GM19463 (cell line): ENCODE measurements around the gene NEDD8.

ENCODE experiments used
- ATAC-seq: cut with Tn5 transposase; IDR thresholded peaks from one replicate; pipeline ENCODE4 v1.9.1; 2021; ENCODE audit warnings: mild to moderate bottlenecking, moderate library complexity; ENCODE audit not compliant: unreplicated experiment

NEDD8 gene

DNA sequence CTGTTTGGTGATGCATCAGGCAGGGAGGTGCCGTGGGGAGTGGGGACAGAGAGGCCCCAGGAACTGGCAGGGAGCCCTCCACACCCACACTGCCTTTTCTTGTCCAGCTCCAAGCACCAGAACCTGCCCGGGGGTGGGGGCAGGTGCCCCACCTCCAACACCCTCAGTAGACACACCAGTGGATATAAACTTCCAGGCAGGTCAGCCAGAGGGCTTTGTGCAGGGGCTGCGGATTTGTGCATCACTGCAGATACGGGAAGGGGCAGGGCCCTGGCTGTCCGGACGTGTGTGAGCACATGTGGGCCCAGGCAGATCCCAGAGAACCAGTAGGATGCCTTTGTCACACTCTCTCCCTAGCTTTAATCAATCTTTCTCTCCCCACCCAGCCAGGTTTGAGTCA, 32.1 kb upstream of the NEDD8 start:
- no peak for ATAC-seq

DNA sequence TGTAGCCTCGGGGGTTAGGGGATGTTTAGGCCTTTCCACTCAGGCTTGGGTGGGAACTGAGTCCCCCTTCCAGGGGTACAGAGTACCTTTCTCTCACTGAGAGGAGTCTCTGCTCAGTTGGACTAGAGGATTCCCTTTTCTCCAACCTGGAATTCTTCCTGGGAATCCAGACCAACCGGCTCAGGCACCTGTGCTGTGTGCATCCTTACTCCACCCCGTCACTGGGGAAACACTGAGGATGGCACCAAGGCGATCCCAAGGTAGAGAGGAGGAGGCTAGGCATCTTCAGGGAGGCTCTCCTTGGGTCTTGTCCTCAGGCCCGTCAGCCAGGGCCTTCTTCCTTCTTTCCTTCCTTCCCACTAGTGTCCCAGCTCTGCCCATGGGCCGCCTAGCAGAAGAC, 31.7 kb upstream of the NEDD8 start:
- no peak for ATAC-seq

DNA sequence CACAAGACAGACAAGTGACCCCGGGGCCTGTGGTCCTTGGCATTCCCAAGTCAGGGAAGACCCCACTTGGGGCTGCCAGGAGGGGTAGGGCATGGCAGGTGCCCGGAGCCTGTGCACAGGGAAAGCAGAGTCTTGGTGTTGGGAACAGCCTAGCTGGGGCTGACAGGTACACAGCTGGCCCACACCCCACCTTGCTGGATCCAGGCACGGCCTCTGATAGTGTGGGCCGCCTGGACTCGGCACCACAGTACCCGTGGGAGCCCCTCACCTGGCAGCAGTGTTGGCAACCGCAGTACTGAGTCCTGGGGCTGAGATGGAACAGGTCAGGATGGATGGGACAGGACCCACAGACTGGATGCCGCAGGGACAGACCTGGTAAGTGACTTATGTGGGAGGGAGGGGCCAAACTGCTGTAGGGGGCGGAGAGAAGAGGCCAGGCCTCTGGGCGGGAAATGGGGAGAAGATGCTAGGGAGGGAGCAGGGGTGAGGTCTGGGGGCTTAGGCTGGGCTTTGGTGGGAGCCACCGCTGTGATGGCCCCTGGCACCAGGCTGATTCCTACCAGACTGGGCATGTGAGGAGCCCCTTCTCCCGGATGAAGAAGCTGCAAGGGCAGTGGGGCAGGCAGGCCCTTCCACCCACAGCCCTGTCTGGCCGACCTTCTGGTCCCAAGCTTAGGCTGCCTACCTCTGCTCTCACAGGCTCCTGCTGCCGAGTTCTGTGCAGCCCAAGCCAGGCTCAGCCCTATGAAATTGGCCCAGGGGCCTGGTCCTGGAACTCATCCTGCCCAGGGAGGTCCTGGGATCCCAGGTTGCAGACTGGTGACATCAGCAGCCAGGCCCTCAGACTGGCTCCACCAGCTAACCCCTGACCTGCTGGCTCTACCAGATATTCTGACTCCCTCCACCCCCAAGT, 30.9 kb upstream of the NEDD8 start, which contains the start of gene TGM1:
Gene TGM1, minus strand, starts transcription at position 357 of the 913 bp plus-strand sequence. CDS start 825 bp downstream, outside the sequence.
- ATAC-seq: no peak

DNA sequence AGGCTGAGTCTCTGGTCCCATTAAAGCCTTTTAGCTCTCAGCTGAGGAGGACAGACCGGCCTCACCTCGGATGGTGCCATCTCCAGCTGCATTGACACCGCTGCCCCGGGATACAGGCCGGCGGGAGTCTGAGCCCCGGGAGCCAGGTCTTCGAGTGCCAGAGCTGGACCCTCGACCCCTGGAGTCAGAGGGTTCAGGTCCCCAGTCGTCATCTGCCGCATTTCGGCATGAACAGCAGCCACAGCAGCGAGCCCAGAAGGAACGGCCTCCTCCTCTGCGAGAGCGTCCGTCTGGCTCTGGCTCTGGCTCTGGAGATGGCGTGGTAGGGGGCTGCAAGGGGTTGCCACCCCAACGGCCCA, 29.8 kb upstream of the NEDD8 start:
- no peak for ATAC-seq

DNA sequence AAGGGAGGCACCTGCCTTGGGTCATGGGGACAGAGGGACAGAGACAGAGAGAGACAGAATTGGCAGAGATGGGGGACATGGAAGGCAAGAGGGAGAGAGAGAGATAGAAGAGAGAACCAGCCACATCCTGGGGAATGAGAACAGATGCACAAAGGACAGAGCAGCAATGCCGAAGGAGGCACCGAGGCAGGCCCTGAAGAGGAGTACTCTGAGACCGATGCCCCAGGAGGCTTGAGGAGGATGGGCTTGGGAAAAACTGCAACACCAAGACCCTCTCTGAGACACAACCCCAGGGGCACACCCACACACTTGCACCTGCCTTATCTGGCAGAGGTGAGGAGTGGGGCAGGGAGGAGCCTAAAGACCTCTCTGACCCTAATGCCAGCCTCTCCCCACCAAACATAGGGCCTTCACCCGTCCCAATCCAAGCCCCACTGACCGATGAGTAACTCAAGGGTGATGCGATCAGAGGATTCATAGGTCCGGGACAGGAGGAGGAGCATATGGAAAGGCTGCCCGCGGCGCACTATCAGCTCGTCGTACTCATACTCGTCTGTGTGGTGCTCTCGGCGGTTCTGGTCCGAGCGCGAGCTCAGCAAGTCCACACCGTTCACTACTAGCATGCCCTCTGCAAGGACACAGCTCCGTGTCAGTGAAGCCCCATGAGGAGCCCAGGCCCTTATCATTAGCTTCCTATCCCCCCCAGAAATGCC, 29.2 kb upstream of the NEDD8 start:
- no peak for ATAC-seq

DNA sequence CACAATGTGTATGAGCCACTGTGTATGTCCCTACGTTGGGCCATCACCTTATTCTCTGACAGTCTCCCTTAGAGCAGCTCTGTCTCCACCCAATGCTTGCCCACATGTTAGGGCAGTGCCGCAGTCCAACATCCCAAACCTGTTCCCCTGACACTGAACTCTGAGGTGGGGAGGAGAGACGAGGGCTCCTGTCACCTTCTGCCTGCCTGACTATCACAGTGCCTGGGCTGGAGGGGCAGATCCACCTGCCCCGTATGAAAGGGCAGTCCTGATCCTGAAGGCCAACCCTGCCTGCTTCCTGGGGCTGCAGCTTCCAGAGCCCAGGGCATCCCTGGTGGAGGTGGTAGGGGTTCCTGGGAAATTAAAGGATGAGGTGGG, 28.6 kb upstream of the NEDD8 start:
- no peak for ATAC-seq

DNA sequence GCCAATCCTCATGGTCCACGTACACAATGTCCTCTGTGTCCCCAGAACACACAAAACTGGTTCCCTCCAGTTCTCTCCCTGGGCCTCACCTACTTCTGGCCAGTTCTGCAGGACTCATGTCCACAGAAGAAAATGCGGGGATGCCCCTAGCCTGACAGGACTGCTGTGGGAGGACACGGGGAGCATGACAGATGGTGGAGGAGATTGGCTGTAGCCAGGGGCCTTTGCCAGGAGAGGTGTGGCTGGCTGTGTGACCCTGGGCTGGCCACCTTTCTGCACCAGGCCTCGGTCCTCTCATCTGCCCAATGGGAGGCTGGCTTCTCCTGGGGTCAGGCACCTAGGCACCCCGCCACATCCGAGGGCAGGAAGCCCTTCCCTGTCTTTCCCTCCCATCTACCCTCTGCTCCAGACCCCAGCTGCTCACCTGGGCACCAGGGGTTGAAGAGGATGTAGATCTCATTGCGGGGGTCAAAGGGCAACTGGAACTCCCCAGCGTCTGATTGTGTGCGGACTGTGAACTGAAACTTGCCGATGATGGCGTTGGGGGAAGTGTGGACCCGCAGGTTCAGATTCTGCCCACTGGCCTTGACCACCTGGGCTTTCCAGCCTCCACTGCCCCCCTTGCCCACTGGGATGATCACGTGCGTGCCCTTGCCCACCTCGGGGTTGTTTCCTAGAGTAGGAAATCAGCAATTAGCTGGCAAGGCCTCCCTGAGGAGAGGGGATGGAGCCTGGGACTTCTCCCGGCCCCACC, 28.0 kb upstream of the NEDD8 start:
- ATAC-seq: no peak

DNA sequence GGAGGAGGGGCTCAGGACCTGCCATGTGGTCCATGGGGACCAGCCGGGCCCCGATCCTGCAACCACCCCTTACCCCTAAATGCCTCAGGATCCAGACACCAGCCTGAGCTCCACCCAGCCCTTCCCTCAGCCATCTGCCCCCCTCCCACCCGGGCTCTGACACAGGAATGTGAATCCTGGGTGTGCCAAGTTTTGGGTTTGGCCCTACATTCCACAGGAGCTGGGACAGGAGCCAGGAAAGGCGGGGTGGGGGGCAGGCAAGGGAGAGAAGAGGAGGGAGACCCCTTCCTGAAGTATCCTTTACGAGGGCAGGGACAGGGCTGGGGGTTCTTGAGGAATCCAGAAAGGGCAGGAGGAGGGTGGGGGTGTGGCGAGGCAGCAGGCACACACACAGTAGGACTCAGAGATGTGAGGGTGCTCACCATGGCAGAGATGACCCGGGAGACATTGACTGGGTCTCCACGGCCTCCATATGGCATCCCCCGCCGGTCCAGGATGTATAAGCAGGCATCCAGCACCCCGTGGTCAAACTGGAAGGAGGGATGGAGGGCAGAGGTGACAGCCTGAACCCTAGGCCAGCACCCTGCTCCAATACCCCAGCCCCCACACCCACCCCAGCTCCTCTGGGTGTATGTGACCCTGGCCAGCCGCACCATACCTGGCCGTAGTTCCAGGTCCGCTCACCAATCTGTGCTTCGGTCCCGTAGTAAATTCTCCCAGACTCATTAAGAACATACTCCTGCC, 27.3 kb upstream of the NEDD8 start:
- no peak for ATAC-seq

DNA sequence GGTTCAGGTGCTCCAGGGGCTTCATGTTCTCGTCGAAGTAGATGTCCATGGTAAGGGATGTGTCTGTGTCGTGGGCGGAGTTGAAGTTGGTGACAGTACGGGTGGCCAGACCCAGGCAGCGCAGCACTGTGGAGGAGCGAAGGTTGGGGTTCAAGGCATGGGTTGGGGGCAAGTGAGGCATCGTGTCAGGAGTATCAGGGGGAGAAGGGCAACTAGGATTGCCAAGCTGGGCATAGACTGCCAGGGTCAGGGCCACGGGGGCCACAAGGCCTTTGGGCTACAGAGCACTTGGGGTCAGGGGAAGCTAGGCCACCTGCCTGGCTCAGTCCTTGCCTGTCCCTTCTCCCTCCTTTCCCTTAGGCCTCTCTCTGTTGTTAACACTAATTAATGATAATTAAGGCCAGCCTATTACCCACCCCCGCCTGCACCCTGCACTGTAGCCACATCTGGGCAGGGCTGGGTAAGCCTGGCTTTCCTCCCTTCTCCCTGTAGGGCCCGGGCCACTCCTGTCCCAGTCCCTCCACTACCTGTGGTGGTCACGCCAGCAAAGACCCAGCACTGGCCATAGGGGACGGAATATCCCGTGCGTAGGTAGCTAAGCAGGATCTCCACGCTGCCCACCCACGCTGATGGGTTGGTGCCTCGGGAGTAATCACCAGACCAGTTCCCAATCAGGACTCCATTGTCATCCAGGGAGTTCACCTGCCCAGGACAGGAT, 26.5 kb upstream of the NEDD8 start:
- ATAC-seq: no peak

DNA sequence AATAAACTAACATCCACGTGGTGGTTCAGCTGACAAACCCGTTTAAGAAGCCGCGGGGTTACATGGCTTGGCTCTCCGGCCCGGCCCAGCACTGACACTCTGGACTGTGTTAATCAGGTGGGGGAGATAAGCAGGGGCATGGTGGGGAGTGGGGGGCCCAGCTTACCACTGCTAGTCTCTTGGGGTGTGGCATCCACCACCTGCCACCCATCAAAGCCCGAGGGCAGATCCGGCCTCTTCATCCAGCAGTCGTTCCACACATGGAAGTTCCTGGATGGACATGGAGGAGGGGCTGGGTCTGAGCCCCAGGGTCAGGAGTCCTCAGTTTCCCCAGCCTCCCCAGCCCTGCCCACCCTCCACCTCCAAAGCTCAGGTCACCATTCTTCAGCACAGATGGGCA, 26.0 kb upstream of the NEDD8 start:
- ATAC-seq: no peak

DNA sequence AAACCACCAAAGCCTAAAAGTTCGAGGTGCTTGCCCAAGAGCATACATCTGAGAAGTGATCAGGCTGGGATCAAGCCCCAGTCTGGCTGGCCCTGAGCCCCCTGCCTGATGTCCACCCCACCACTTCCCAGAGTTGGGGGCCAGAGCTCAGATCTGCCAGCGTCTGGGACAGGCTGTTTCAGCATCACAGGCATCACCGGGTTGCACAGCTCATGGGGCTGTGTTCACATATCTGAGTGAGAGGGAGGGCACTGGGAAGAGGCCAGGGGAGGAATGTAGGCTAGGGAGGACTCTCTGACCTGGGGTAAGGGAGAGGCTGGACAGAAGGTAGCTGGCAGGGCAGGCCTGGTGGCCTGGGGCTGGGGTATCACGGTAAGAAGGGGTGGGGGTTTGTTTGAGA, 24.8 kb upstream of the NEDD8 start:
- no peak for ATAC-seq

DNA sequence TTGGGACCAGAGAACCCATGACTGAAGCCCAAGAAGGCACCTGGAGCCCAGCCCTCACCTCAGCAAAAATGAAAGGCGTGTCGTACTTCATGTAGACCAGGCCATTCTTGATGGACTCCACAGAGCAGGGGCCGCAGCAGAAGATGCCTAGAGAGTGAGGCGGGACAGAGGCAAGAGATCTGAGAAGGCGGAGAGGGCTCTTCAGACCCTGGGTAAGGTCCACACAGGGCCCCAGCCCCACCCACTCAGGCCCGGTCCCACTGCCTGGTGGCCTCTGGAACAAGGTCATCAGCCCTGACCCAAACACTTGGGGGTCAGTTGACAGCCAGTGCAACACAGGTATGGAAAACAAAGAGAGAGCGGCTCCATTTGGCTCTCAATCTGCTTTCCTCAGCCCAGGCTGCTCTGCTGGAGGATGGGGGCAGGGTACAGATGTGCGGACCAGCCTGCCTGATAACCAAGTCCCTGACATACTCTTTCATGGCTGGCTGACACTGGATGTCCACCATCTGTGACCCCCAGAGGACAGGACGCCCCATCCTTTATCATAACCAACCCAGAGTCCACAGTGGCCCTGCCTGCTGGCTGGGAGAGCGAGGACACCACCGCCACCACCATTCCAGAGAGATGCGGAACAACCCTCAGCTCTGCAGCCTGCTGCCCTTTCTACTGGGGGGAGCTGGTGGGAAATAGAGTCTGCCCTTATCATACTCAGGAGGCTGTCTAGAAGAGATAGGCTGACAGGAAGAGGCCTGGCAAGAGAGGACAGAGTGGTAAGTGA, 24.0 kb upstream of the NEDD8 start:
- ATAC-seq: no peak

DNA sequence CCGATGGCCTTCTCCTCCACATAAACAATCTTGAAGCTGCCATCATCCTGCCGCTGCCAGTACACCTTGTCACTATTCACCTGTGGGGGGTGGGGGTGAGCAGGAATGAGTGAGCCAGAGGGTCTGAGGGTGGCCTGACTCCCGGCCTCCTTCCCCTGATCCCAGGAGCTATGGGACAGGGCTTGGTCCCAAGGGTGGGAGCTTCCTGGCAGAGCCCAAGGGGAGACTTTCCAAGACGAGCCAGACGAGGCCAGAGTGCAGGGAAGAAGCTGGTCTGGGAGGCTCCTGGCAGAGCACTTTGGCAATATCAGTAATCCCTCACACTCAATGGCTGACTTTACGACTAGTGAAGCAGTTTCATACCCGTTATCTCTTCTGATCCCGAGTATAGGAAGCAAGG, 23.3 kb upstream of the NEDD8 start:
- ATAC-seq: no peak

DNA sequence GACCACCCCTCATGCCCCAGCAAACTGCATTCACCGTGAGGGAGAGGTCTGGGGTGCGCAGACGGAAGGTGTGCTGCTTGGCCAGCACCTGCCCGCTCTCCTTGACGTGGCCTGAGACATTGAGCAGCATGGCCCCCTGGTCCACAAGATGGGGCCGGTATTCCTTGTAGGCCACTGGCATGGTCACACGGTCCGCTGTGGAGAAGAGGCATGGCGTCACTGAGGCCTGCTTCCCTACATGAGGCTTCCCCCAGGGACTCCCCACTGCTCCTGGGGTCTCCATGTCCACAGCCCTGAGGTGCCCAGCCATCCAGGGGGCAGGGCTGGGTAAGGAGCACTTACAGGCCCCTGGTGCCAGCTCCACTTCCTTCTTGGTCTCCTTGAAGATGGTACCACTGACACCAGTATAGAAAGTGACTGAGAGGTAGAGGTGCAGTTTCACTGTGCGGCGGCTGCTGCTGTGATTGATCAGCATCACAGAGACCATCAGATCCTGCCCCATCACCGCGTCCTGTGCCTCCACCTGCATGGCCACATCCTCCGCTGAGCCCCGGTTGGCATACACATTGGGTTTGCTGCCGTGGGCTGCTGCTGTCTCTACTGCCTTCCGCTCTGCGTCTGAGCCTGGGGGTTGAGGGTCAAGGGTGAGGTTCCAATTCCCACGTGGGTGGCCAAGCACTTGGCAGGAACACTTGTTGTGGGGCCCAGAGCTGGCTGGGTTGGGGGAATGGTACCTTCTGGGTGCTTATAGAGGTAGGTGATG, 22.6 kb upstream of the NEDD8 start:
- ATAC-seq: no peak

DNA sequence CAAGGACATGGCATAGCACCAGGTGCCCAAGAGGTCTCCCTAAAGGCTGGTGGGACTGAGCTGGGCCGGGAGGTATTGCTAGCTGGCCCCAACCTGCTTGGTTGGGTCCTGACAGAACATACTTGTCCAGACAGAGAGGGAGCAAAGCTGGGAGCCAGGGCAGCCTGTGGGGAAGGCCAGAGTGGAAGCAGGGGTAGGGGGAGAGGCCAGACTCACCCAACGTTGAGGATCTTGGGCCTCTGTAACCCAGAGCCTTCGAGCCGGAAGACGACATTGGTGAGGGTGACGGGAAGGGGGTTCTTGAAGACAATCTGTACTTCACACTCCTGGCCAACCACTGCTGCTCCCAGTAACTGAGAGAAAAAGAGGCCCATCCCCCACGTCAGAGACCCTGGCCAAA, 21.8 kb upstream of the NEDD8 start:
- ATAC-seq: no peak

DNA sequence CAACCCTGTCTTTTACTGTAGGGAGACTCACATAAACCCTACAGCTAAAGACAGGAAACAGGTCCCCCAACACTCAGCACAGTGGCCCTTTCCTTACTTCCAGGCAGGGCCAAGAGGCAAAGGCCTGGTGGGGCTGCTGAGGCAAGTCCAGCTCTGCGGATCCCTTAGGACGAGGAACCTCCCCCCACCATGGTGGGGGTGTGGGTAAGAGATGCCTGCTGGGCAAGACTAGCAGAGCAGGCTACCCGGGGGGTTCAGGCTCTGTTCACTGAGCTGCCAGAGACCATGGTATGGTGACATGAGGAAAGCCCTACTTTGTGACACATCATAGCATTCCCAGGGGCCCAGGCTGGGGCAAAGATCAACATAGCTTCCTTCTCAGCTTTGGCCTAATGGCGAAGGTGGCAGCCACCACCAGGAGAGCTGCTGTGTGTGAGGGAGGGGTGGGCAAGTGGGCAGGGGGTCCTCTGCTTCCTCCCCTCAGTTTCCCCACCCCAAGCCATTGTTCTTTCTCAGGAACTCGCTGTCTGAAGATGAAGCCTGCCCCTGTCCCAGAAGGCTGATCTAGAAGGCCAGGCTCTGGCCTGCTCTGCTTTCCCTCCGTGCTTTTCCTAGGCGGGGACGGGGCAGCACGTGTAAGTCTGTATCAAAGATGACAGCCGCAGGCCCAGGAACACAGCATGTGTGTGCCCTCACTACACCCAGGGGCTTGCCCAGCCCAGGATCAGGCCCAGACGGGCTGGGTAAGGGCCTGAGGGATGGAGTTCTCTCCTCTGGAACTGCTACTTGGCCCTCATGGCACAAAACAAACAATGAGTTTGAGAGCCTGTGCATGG, 20.3 kb upstream of the NEDD8 start:
- no peak for ATAC-seq

DNA sequence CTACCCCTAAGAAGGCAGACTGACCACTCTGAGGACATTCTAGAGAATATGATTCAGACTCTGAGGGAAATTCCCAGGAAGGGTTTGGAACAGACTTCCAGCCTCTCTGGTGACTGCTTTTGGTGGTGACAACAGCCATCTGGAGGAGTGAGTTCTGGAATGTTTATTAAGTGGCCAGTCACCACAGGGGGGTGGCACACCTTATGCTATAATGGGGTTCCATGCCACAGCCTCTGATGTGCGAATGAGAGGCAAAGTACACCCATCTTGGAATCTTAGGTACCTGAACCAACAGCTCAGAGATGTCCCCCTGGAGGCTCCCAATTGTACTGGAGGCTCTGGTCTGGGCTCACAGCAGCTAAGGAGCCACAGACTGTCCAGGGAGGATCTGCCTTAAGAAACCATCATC, 19.7 kb upstream of the NEDD8 start:
- ATAC-seq: no peak

DNA sequence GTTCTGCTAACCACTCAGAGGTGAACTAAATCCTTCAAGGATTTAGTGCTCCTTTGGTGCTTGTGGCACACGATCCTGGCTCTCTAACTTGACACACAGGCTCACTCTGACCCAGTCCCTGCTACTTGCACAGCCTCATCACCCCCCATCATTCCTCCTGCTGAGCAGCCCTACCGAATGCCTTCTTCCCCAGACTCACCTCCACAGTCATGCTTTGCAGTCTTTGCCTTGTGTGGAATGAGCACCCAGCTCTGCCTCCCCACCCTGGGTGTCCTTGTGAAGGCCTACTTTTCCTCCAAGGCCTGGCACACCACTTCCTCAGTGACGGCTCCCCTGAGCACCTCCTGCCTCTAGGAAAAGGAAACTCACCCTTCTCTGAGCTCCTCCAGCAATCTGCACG, 18.2 kb upstream of the NEDD8 start:
- ATAC-seq: no peak
